Activated effector memory CD4-positive, alpha-beta T cell treated with anti-CD3 and anti-CD28 coated beads, Interleukin-2, amount 50 U/mL, for 16 hours (primary cell): ENCODE data around the gene PTP4A2.

Experiments
- DNase-seq: peaks from one replicate; pipeline ENCODE4 v3.0.0-alpha.2; 2020

PTP4A2 gene

GRCh38 chr1:31857863-31858262, 80.3 kb downstream of the PTP4A2 start:
- no peak for DNase-seq
